ENCODE results near the gene CCDC51. TPM values are rescaled to one million over a fixed set of nuclear protein-coding genes. Genes with fewer than 3 reads are reported as not detected.
A peak's percentile ranks its signal among the peaks of the same experiment; 100 is the strongest.

Gene CCDC51
- total RNA-seq, 1 donor from 2014 or later = 9.9 TPM

- Histone ChIP-seq H3K27ac (ENCODE audit: low read depth, low read length) (no peak overlapping the region), H3K27me3 (ENCODE audit: control insufficient read depth in 3 of 3, insufficient read depth in 3 of 3, low read length in 3 of 3) (peaks cover 0 to 15% (median 14%) of the 10 kb centered on the region in 3 donors), H3K9me3 (ENCODE audit: control insufficient read depth in 3 of 3, low read length in 3 of 3) (no peaks in the 10 kb centered on the region), H3K9ac (ENCODE audit: low read depth in 1 of 3, low read length in 3 of 3) (peak overlapping the region in 2 of 3 donors; percentile 65 to 74), H3K36me3 (ENCODE audit: control insufficient read depth in 3 of 3, insufficient read depth in 3 of 3, low read length in 3 of 3) (peaks cover 15 to 18% (median 16%) of the 10 kb centered on the region in 3 donors), H3K4me1 (ENCODE audit: control insufficient read depth in 3 of 3, insufficient read depth in 3 of 3, low read length in 3 of 3) (peaks cover 21 to 41% (median 27%) of the 10 kb centered on the region in 3 donors), H3K4me3 (ENCODE audit: low read length in 3 of 3) (peak overlapping the region; percentile 59 to 72 (median 65))
Observed at GRCh38 chr3:48429317-48429959, 10.5 kb downstream of the CCDC51 start.

- no peak overlapping the region for H3K27ac ChIP-seq (ENCODE audit: low read depth, low read length)
- peak overlapping the region; percentile 56 to 66 (median 65) for H3K4me3 ChIP-seq (ENCODE audit: low read length in 3 of 3)
- H3K9ac ChIP-seq (ENCODE audit: low read depth in 1 of 3, low read length in 3 of 3) = peak overlapping the region in 1 of 3 donors; percentile 74
- H3K9me3 ChIP-seq (ENCODE audit: control insufficient read depth in 3 of 3, low read length in 3 of 3) = no peaks in the 10 kb centered on the region
- peaks cover 21 to 37% (median 27%) of the 10 kb centered on the region in 3 donors for H3K4me1 ChIP-seq (ENCODE audit: control insufficient read depth in 3 of 3, insufficient read depth in 3 of 3, low read length in 3 of 3)
- H3K36me3 ChIP-seq (ENCODE audit: control insufficient read depth in 3 of 3, insufficient read depth in 3 of 3, low read length in 3 of 3) = peaks cover 13 to 18% (median 16%) of the 10 kb centered on the region in 3 donors
- H3K27me3 ChIP-seq (ENCODE audit: control insufficient read depth in 3 of 3, insufficient read depth in 3 of 3, low read length in 3 of 3) = peaks cover 0 to 15% (median 14%) of the 10 kb centered on the region in 3 donors
Observed at GRCh38 chr3:48428572-48429316, 11.2 kb downstream of the CCDC51 start.

GRCh38 chr3:48428088-48428571, 11.8 kb downstream of the CCDC51 start:
- Histone ChIP-seq H3K27me3 (ENCODE audit: control insufficient read depth in 3 of 3, insufficient read depth in 3 of 3, low read length in 3 of 3) (peaks cover 0 to 16% (median 15%) of the 10 kb centered on the region in 3 donors), H3K9me3 (ENCODE audit: control insufficient read depth in 3 of 3, low read length in 3 of 3) (no peaks in the 10 kb centered on the region), H3K9ac (ENCODE audit: low read depth in 1 of 3, low read length in 3 of 3) (peak overlapping the region in 2 of 3 donors; percentile 21 to 33), H3K27ac (ENCODE audit: low read depth, low read length) (no peak overlapping the region), H3K4me1 (ENCODE audit: control insufficient read depth in 3 of 3, insufficient read depth in 3 of 3, low read length in 3 of 3) (peaks cover 24 to 37% (median 27%) of the 10 kb centered on the region in 3 donors), H3K4me3 (ENCODE audit: low read length in 3 of 3) (peak overlapping the region; percentile 1 to 65 (median 29)), H3K36me3 (ENCODE audit: control insufficient read depth in 3 of 3, insufficient read depth in 3 of 3, low read length in 3 of 3) (peaks cover 9 to 12% (median 10%) of the 10 kb centered on the region in 3 donors)

GRCh38 chr3:48427630-48427962, 12.3 kb downstream of the CCDC51 start:
- no peaks in the 10 kb centered on the region for H3K9me3 ChIP-seq (ENCODE audit: control insufficient read depth in 3 of 3, low read length in 3 of 3)
- H3K27ac ChIP-seq (ENCODE audit: low read depth, low read length) = no peak overlapping the region
- peaks cover 5 to 7% (median 5%) of the 10 kb centered on the region in 3 donors for H3K36me3 ChIP-seq (ENCODE audit: control insufficient read depth in 3 of 3, insufficient read depth in 3 of 3, low read length in 3 of 3)
- H3K27me3 ChIP-seq (ENCODE audit: control insufficient read depth in 3 of 3, insufficient read depth in 3 of 3, low read length in 3 of 3) = peaks cover 0 to 20% (median 19%) of the 10 kb centered on the region in 3 donors
- peak overlapping the region in 2 of 3 donors; percentile 21 to 33 for H3K9ac ChIP-seq (ENCODE audit: low read depth in 1 of 3, low read length in 3 of 3)
- no peak overlapping the region for H3K4me3 ChIP-seq (ENCODE audit: low read length in 3 of 3)
- peaks cover 24 to 37% (median 27%) of the 10 kb centered on the region in 3 donors for H3K4me1 ChIP-seq (ENCODE audit: control insufficient read depth in 3 of 3, insufficient read depth in 3 of 3, low read length in 3 of 3)

GRCh38 chr3:48426944-48427629, 12.8 kb downstream of the CCDC51 start:
- H3K27ac ChIP-seq (ENCODE audit: low read depth, low read length) = no peak overlapping the region
- no peaks in the 10 kb centered on the region for H3K9me3 ChIP-seq (ENCODE audit: control insufficient read depth in 3 of 3, low read length in 3 of 3)
- H3K4me1 ChIP-seq (ENCODE audit: control insufficient read depth in 3 of 3, insufficient read depth in 3 of 3, low read length in 3 of 3) = peaks cover 24 to 37% (median 27%) of the 10 kb centered on the region in 3 donors
- peak overlapping the region in 1 of 3 donors; percentile 33 for H3K9ac ChIP-seq (ENCODE audit: low read depth in 1 of 3, low read length in 3 of 3)
- no peak overlapping the region for H3K4me3 ChIP-seq (ENCODE audit: low read length in 3 of 3)
- peaks cover 0 to 24% (median 20%) of the 10 kb centered on the region in 3 donors for H3K27me3 ChIP-seq (ENCODE audit: control insufficient read depth in 3 of 3, insufficient read depth in 3 of 3, low read length in 3 of 3)
- H3K36me3 ChIP-seq (ENCODE audit: control insufficient read depth in 3 of 3, insufficient read depth in 3 of 3, low read length in 3 of 3) = peaks cover 0 to 2% (median under 1%) of the 10 kb centered on the region in 3 donors

GRCh38 chr3:48426401-48426909, 13.5 kb downstream of the CCDC51 start:
- Histone ChIP-seq H3K4me1 (ENCODE audit: control insufficient read depth in 3 of 3, insufficient read depth in 3 of 3, low read length in 3 of 3) (peaks cover 24 to 37% (median 27%) of the 10 kb centered on the region in 3 donors), H3K9ac (ENCODE audit: low read depth in 1 of 3, low read length in 3 of 3) (peak overlapping the region in 1 of 3 donors; percentile 33), H3K9me3 (ENCODE audit: control insufficient read depth in 3 of 3, low read length in 3 of 3) (no peaks in the 10 kb centered on the region), H3K36me3 (ENCODE audit: control insufficient read depth in 3 of 3, insufficient read depth in 3 of 3, low read length in 3 of 3) (no peaks in the 10 kb centered on the region), H3K4me3 (ENCODE audit: low read length in 3 of 3) (no peak overlapping the region), H3K27ac (ENCODE audit: low read depth, low read length) (no peak overlapping the region), H3K27me3 (ENCODE audit: control insufficient read depth in 3 of 3, insufficient read depth in 3 of 3, low read length in 3 of 3) (peaks cover 0 to 30% (median 20%) of the 10 kb centered on the region in 3 donors)

GRCh38 chr3:48425281-48425812, 14.6 kb downstream of the CCDC51 start:
- Histone ChIP-seq H3K27ac (ENCODE audit: low read depth, low read length) (no peak overlapping the region), H3K36me3 (ENCODE audit: control insufficient read depth in 3 of 3, insufficient read depth in 3 of 3, low read length in 3 of 3) (no peaks in the 10 kb centered on the region), H3K27me3 (ENCODE audit: control insufficient read depth in 3 of 3, insufficient read depth in 3 of 3, low read length in 3 of 3) (peaks cover 0 to 34% (median 20%) of the 10 kb centered on the region in 3 donors), H3K9ac (ENCODE audit: low read depth in 1 of 3, low read length in 3 of 3) (no peak overlapping the region), H3K4me1 (ENCODE audit: control insufficient read depth in 3 of 3, insufficient read depth in 3 of 3, low read length in 3 of 3) (peaks cover 24 to 37% (median 26%) of the 10 kb centered on the region in 3 donors), H3K4me3 (ENCODE audit: low read length in 3 of 3) (no peak overlapping the region), H3K9me3 (ENCODE audit: control insufficient read depth in 3 of 3, low read length in 3 of 3) (no peaks in the 10 kb centered on the region)

GRCh38 chr3:48423883-48424695, 15.8 kb downstream of the CCDC51 start:
- Histone ChIP-seq H3K36me3 (ENCODE audit: control insufficient read depth in 3 of 3, insufficient read depth in 3 of 3, low read length in 3 of 3) (no peaks in the 10 kb centered on the region), H3K9me3 (ENCODE audit: control insufficient read depth in 3 of 3, low read length in 3 of 3) (no peaks in the 10 kb centered on the region), H3K9ac (ENCODE audit: low read depth in 1 of 3, low read length in 3 of 3) (peak overlapping the region in 1 of 3 donors; percentile 10), H3K27ac (ENCODE audit: low read depth, low read length) (no peak overlapping the region), H3K4me1 (ENCODE audit: control insufficient read depth in 3 of 3, insufficient read depth in 3 of 3, low read length in 3 of 3) (peaks cover 18 to 30% (median 19%) of the 10 kb centered on the region in 3 donors), H3K4me3 (ENCODE audit: low read length in 3 of 3) (no peak overlapping the region), H3K27me3 (ENCODE audit: control insufficient read depth in 3 of 3, insufficient read depth in 3 of 3, low read length in 3 of 3) (peaks cover 0 to 34% (median 20%) of the 10 kb centered on the region in 3 donors)
